ENCODE measurements around the gene FAF1. TPM values are rescaled to one million over a fixed set of nuclear protein-coding genes. Genes with fewer than 3 reads are reported as not detected.
"Not testable (repeated sequence)": the region's sequence is repeated elsewhere in the genome, so short reads cannot be mapped to it uniquely, and the experiment has no call there.

Gene FAF1
- total RNA-seq, 1 donor from 2014 or later, result 46.4 TPM

DNA sequence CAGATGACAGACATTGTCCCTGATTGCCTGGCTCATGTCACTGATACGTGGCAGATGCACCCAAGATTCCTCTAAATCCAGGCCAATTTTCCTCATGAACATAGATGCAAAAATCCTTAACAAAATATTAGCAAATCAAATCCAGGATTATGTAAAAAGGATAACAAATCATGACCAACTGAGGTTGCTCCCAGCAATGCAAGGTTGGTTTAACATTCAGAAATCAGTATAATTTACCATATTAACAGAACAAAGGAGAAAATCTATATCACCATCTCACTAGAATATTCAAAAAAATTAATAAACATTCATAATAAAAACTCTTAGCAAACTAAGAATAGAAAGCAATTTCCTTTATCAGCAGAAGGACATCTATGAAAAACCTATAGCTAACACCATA is 39.7 kb downstream of the FAF1 start:
- no peaks in the 10 kb centered on the region for H3K4me1 ChIP-seq
- no peak overlapping the region for H3K27ac ChIP-seq
- no peak for ATAC-seq
- intact Hi-C loops (cut with DNase I), result no loop called here
- no peaks in the 10 kb centered on the region for H3K9me3 ChIP-seq
- H3K27me3 ChIP-seq, result no peaks in the 10 kb centered on the region
- TF ChIP-seq, protein P1, sequence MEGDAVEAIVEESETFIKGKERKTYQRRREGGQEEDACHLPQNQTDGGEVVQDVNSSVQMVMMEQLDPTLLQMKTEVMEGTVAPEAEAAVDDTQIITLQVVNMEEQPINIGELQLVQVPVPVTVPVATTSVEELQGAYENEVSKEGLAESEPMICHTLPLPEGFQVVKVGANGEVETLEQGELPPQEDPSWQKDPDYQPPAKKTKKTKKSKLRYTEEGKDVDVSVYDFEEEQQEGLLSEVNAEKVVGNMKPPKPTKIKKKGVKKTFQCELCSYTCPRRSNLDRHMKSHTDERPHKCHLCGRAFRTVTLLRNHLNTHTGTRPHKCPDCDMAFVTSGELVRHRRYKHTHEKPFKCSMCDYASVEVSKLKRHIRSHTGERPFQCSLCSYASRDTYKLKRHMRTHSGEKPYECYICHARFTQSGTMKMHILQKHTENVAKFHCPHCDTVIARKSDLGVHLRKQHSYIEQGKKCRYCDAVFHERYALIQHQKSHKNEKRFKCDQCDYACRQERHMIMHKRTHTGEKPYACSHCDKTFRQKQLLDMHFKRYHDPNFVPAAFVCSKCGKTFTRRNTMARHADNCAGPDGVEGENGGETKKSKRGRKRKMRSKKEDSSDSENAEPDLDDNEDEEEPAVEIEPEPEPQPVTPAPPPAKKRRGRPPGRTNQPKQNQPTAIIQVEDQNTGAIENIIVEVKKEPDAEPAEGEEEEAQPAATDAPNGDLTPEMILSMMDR (IDR thresholded peaks at IDR 0.05), result no peak
- no peaks in the 10 kb centered on the region for H3K36me3 ChIP-seq
- no peak for DNase-seq
- no peak overlapping the region for H3K4me3 ChIP-seq

DNA sequence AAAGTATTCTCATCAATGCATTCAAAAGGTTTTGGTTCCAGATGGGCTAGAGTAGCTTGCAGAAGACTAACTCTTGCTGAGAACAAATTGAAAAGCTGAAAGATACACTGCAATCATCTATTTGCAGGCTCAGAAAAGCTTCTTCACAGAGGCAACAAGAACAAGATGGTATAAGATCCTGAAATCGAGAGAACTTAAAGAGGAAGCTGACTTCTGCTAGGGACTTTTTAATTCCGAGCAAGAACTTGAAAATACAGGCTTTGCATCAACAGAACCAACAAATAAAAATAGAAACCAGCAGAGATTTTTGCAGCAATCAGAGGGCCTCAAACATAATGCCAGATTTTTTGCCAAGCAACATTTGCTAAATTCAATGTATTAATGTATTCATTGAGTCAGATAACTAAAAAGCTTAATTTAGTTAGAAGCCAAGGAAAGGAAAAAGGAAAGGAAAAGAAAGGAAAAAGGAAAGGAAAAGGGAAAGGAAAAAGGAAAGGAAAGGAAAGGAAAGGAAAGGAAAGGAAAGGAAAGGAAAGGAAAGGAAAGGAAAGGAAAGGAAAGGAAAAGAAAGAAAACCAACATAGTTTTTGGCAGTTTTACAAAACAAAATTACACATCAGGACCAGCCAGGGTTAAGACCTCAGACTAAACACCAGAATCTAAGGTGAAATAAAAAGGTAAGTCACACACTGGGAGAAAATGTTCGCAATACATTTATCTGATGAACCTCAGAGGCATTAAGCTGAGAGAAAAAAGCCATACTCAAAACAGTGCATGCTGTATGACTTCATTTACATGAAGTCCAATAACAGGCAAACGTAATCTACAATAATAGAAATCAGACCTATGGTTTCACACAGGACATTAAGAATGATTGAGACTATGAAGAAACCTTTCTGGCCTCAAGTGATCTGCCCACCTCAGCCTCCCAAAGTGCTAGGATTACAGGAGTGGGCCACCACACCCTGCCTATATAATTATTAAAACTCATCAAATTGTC is 42.6 kb downstream of the FAF1 start:
- Histone ChIP-seq H3K36me3 (no peaks in the 10 kb centered on the region), H3K4me3 (no peak overlapping the region), H3K9me3 (no peaks in the 10 kb centered on the region), H3K4me1 (no peaks in the 10 kb centered on the region), H3K27ac (no peak overlapping the region), H3K27me3 (no peaks in the 10 kb centered on the region)
- ATAC-seq (no peak), DNase-seq (no peak)
- intact Hi-C loops (cut with DNase I), result no loop called here
- TF ChIP-seq, protein P1 (IDR thresholded peaks at IDR 0.05), result no peak

DNA sequence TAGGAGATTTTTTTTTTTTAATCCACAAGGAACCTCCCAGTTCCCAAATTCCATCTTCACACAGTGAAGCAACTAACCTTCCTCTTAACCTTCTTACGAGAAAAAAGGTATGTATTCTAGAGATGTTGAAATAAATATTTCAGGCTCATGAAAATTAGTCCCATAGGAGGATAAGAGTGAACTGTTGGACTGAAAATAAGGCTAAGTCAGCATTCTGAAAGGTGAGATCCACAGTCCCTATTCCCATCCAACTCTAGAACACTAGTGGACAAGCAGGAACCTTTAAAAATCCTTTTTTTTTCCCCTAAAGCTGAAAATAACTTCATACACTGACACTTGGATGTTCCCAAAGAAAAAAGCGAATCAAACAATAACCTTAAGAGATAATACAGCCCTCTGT is 44.4 kb downstream of the FAF1 start:
- H3K36me3 ChIP-seq, result no peaks in the 10 kb centered on the region
- no peaks in the 10 kb centered on the region for H3K27me3 ChIP-seq
- H3K27ac ChIP-seq, result no peak overlapping the region
- intact Hi-C loops (cut with DNase I), result no loop called here
- no peaks in the 10 kb centered on the region for H3K4me1 ChIP-seq
- H3K9me3 ChIP-seq, result no peaks in the 10 kb centered on the region
- no peak overlapping the region for H3K4me3 ChIP-seq
- TF ChIP-seq, protein P1 (IDR thresholded peaks at IDR 0.05), result no peak
- DNase-seq (no peak), ATAC-seq (no peak)

DNA sequence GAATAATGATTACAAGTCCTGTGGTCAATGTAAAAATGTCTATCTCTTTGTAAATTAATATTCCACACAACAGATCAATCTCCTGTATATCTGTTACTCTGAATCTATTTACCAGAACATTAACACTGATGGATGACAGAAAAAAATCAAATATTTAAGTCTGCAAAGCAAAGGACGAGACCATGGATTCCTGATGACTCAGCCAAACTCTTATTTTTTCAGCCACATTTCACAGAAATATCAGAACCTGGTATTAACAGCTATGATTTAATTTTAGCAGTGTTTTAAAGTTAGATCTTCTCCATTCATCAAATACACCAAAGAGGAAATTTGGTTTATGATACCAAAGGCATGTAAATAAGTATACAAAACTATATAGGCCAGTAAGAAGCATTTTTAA is 46.1 kb downstream of the FAF1 start:
- Histone ChIP-seq H3K27me3 (no peaks in the 10 kb centered on the region), H3K9me3 (no peaks in the 10 kb centered on the region), H3K36me3 (no peaks in the 10 kb centered on the region), H3K4me3 (no peak overlapping the region), H3K27ac (no peak overlapping the region), H3K4me1 (no peaks in the 10 kb centered on the region)
- intact Hi-C loops (cut with DNase I), result no loop called here
- no peak for ATAC-seq
- DNase-seq, result no peak
- TF ChIP-seq, protein P1 (IDR thresholded peaks at IDR 0.05), result no peak

DNA sequence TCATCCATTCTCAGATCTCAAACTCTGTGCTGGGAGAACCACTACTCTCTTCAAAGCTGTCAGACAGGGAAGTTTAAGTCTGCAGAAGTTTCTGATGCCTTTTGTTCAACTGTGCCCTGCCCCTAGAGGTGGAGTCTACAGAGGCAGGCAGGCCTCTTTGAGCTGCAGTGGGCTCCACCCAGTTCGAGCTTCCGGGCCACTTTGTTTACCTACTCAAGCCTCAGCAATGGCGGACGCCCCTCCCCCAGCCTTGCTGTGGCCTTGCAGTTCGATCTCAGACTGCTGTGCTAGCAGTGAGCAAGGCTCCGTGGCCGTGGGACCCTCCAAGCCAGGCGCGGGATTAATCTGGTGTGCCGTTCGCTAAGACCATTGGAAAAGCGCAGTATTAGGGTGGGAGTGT is 49.7 kb downstream of the FAF1 start:
- H3K27me3 ChIP-seq; H3K4me1 ChIP-seq; H3K4me3 ChIP-seq; H3K36me3 ChIP-seq; intact Hi-C loops (cut with DNase I); DNase-seq; ATAC-seq; H3K9me3 ChIP-seq; H3K27ac ChIP-seq: not testable (repeated sequence)

DNA sequence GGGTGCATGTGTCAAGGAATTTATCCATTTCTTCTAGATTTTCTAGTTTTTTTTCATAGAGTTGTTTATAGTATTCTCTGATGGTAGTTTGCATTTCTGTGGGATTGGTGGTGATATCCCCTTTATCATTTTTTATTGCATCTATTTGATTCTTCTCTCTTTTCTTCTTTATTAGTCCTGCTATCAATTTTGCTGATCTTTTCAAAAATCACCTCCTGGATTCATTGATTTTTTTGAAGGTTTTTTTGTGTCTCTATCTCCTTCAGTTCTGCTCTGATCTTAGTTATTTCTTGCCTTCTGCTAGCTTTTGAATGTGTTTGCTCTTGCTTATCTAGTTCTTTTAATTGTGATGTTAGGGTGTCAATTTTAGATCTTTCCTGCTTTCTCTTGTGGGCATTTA is 52.5 kb downstream of the FAF1 start:
- H3K9me3 ChIP-seq; intact Hi-C loops (cut with DNase I): not testable (repeated sequence)

DNA sequence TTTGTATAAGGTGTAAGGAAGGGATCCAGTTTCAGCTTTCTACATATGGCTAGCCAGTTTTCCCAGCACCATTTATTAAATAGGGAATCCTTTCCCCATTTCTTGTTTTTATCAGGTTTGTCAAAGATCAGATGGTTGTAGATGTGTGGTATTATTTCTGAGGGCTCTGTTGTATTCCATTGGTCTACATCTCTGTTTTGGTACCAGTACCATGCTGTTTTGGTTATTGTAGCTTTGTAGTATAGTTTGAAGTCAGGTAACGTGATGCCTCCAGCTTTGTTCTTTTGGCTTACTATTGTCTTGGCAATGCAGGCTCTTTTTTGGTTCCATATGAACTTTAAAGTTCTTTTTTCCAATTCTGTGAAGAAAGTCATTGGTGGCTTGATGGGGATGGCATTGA is 54.0 kb downstream of the FAF1 start:
- H3K4me1 ChIP-seq; DNase-seq; H3K36me3 ChIP-seq; H3K27ac ChIP-seq; H3K4me3 ChIP-seq; H3K9me3 ChIP-seq; H3K27me3 ChIP-seq; ATAC-seq; intact Hi-C loops (cut with DNase I): not testable (repeated sequence)

More for the DNA sequence above, 52.5 kb downstream of the FAF1 start:
- H3K4me3 ChIP-seq, H3K27me3 ChIP-seq, H3K4me1 ChIP-seq, H3K27ac ChIP-seq, ATAC-seq, DNase-seq, H3K36me3 ChIP-seq: not testable (repeated sequence)
